ENCODE measurements around the gene LAMTOR1.
A peak's percentile ranks its signal among the peaks of the same experiment; 100 is the strongest.

The LAMTOR1 gene

GRCh38 chr11:72100009-72100408 lies 3.1 kb downstream of the LAMTOR1 start:
- no peak for DNase-seq (ENCODE audit: low read depth in 2 of 2)
- no peak for TF ChIP-seq CTCF (IDR thresholded peaks at IDR 0.05; ENCODE audit: low read depth, low read length)
- no peak overlapping the region for H3K4me3 ChIP-seq (replicated peaks in 1 of 2; ENCODE audit: low read depth in 2 of 2, low read length in 2 of 2)

- H3K4me3 ChIP-seq (replicated peaks in 1 of 2; ENCODE audit: low read depth in 2 of 2, low read length in 2 of 2) = no peak overlapping the region
- no peak for DNase-seq (ENCODE audit: low read depth in 2 of 2)
- no peak for TF ChIP-seq CTCF (IDR thresholded peaks at IDR 0.05; ENCODE audit: low read depth, low read length)
Observed at GRCh38 chr11:72098741-72099140, 4.4 kb downstream of the LAMTOR1 start.

- DNase-seq (ENCODE audit: low read depth in 2 of 2) = peak; percentile 75 to 78
- TF ChIP-seq CTCF (IDR thresholded peaks at IDR 0.05; ENCODE audit: low read depth, low read length) = peak; percentile 86
- H3K4me3 ChIP-seq (replicated peaks in 1 of 2; ENCODE audit: low read depth in 2 of 2, low read length in 2 of 2) = no peak overlapping the region
Observed at GRCh38 chr11:72091292-72091691, 11.8 kb downstream of the LAMTOR1 start.

- no peak for DNase-seq (ENCODE audit: low read depth in 2 of 2)
- TF ChIP-seq CTCF (IDR thresholded peaks at IDR 0.05; ENCODE audit: low read depth, low read length) = no peak
- H3K4me3 ChIP-seq (replicated peaks in 1 of 2; ENCODE audit: low read depth in 2 of 2, low read length in 2 of 2) = no peak overlapping the region
Observed at GRCh38 chr11:72088076-72088808, 14.9 kb downstream of the LAMTOR1 start.

GRCh38 chr11:72085621-72086351 lies 17.3 kb downstream of the LAMTOR1 start:
- no peak for DNase-seq (ENCODE audit: low read depth in 2 of 2)
- no peak overlapping the region for H3K4me3 ChIP-seq (replicated peaks in 1 of 2; ENCODE audit: low read depth in 2 of 2, low read length in 2 of 2)
- TF ChIP-seq CTCF (IDR thresholded peaks at IDR 0.05; ENCODE audit: low read depth, low read length) = no peak

- DNase-seq (ENCODE audit: low read depth in 2 of 2) = no peak
- no peak for TF ChIP-seq CTCF (IDR thresholded peaks at IDR 0.05; ENCODE audit: low read depth, low read length)
- no peak overlapping the region for H3K4me3 ChIP-seq (replicated peaks in 1 of 2; ENCODE audit: low read depth in 2 of 2, low read length in 2 of 2)
Observed at GRCh38 chr11:72084965-72085364, 18.1 kb downstream of the LAMTOR1 start.
